Heart left ventricle (tissue), 16 donors: ENCODE data around the gene ISG20. TPM values are rescaled to one million over a fixed set of nuclear protein-coding genes. Genes with fewer than 3 reads are reported as not detected.
"Not testable (repeated sequence)": the region's sequence is repeated elsewhere in the genome, so short reads cannot be mapped to it uniquely, and the experiment has no call there.

ENCODE experiments used
- ATAC-seq, 4 donors: fragments of 200-7000 bp; cut with Tn5 transposase; one replicate each; pipeline ENCODE4 v1.9.1; 2020 to 2022; ENCODE audit warnings: moderate library complexity in 4 of 4, mild to moderate bottlenecking in 3 of 4, moderate number of reproducible peaks in 1 of 4
- DNase-seq, 5 donors: peaks; one replicate each; pipeline ENCODE4 v3.0.0-alpha.2; 2020
- H3K27ac ChIP-seq, 12 donors: fragments of 200-600 bp; sonication (generic) in 4 of 12; one replicate each; pipeline versions ENCODE4 v1.5.0 to v1.8.0; 2016 to 2022; ENCODE audit warnings: mild to moderate bottlenecking in 2 of 12
- H3K27me3 ChIP-seq, 9 donors: fragments of 200-600 bp; sonication (generic) in 2 of 9; one replicate each; pipeline versions ENCODE4 v1.5.1 to v1.8.0; 2016 to 2022; ENCODE audit warnings: mild to moderate bottlenecking in 3 of 9
- H3K36me3 ChIP-seq, 9 donors: fragments of 200-600 bp; sonication (generic) in 2 of 9; one replicate each; pipeline versions ENCODE4 v1.5.0 to v1.8.0; 2018 to 2022; ENCODE audit warnings: mild to moderate bottlenecking in 2 of 9
- H3K4me1 ChIP-seq, 12 donors: fragments of 200-600 bp; sonication (generic) in 4 of 12; one replicate each; pipeline versions ENCODE4 v1.5.0 to v1.8.0; 2016 to 2022; ENCODE audit warnings: mild to moderate bottlenecking in 3 of 12
- H3K4me3 ChIP-seq, 12 donors: fragments of 200-600 bp; sonication (generic) in 4 of 12; one replicate each; pipeline versions ENCODE4 v1.5.0 to v1.8.0; 2017 to 2022; ENCODE audit warnings: mild to moderate bottlenecking in 9 of 12, moderate library complexity in 4 of 12
- H3K9me3 ChIP-seq, 12 donors: fragments of 200-600 bp; sonication (generic) in 4 of 12; one replicate each; pipeline versions ENCODE4 v1.5.0 to v1.8.0; 2016 to 2022; ENCODE audit warnings: mild to moderate bottlenecking in 1 of 12
- POLR2A ChIP-seq, 2 donors: fragments of 450-650 bp; IDR thresholded peaks; one replicate each; pipeline ENCODE4 v1.6.1; 2017; ENCODE audit warnings: antibody characterized with exemption in 2 of 2, mild to moderate bottlenecking in 2 of 2, moderate library complexity in 2 of 2
- WGBS, 4 donors: extraction: QIAGEN DNeasy Blood & Tissue Kit in 2 of 4; methylation state at CpG; one replicate each; pipeline versions ENCODE4 v1.1.5 to v1.1.7; 2013 to 2018; 5-methylcytosine and 5-hydroxymethylcytosine counted together
- intact Hi-C, 10 donors: fragments of 100-400 bp; cut with DNase I; formaldehyde crosslinking; loops; one replicate each; pipeline versions ENCODE4 v1.11.1 to v1.14.2; 2022
- polyA plus RNA-seq, 2 donors: library from polyadenylated mRNA; stranded (reverse); fragments of 200-250 nt; gene quantifications; one replicate each; pipeline ENCODE4 v1.2.3, GENCODE V29; 2013
- total RNA-seq, 9 donors: library from RNA; depleted of rRNA in 2 of 9; stranded (reverse); fragments of >200 nt in 2 of 9; fragmentation: NEBNext Ultra II Directional in 3 of 9; extraction: Animal tissue kit (Norgen Biotek cat#: 25700) in 3 of 9; gene quantifications; one replicate each; pipeline versions ENCODE4 v1.1.0 to v1.2.4, GENCODE V29; 2016 to 2023
- TF ChIP-seq, protein P1 (sequence below), 12 donors: fragments of 200-600 bp; sonication (generic) in 4 of 12; IDR thresholded peaks; one replicate each; pipeline versions ENCODE4 v1.5.0 to v1.8.0; 2018 to 2022; ENCODE audit warnings: antibody characterized with exemption in 12 of 12, mild to moderate bottlenecking in 5 of 12
- donor health status: ischemic (EF 13 %, LVEDD 7.1; RV severe dilation, severe dysfunction).
- donor health status: healthy with polysubstance abuse.
- donor health status: DM: no; HTN: yes; CAD: no.
- donor health status: DM: no; HTN: no; CAD: no.
- donor health status: ischemic (EF 25% LVEDD 6.9; RV normal size, moderate dysfunction).
- donor health status: ischemic (EF 25% LVEDD 5.7; RV mildly dilated, moderate dysfunction).
- donor health status: healthy.
- donor health status: DM: yes; HTN: yes; CAD: no.
- donor health status: ischemic (EF 35%, LVEDD 5.7; RV mildly dilated, moderate dysfunction).
- donor health status: nonischemic (EF 11% LVEDD 7.7; RV severe dilation, severe dysfunction).
- donor health status: DM: yes; HTN: yes; CAD: no.
- donor health status: PGD.
- donor health status: ischemic (EF 29% LVEDD 5.4; RV normal size, mild dysfunction).
- donor health status: nonischemic (EF 23%, LVEDD 6.1; RV moderate dilation, normal function).

Gene ISG20
- total and polyA plus RNA-seq, 11 donors, result 1.5 to 24.2 (median 4.9) TPM

DNA sequence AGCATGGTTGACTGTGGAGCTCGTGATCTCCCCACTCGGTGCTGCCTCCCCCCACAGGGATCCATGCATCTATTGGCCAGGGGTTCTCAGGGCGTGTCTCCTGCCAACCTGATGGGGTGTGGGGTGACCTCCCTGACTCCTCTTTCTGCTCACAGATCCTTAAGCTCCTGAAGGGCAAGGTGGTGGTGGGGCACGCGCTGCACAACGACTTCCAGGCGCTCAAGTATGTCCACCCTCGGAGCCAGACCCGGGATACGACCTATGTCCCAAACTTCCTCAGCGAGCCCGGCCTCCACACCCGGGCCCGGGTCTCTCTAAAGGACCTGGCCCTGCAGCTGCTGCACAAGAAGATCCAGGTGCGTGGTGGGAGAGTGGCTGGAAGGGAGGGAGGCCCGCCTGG lies 9.7 kb upstream of the ISG20 start:
- 88 to 97% (median 93%) methylated on average over 15 to 16 of the region's 16 CpGs for WGBS, 4 donors
- H3K27ac ChIP-seq, result no peak overlapping the region
- TF ChIP-seq POLR2A (IDR thresholded peaks at IDR 0.05), result no peak
- TF ChIP-seq, protein P1, sequence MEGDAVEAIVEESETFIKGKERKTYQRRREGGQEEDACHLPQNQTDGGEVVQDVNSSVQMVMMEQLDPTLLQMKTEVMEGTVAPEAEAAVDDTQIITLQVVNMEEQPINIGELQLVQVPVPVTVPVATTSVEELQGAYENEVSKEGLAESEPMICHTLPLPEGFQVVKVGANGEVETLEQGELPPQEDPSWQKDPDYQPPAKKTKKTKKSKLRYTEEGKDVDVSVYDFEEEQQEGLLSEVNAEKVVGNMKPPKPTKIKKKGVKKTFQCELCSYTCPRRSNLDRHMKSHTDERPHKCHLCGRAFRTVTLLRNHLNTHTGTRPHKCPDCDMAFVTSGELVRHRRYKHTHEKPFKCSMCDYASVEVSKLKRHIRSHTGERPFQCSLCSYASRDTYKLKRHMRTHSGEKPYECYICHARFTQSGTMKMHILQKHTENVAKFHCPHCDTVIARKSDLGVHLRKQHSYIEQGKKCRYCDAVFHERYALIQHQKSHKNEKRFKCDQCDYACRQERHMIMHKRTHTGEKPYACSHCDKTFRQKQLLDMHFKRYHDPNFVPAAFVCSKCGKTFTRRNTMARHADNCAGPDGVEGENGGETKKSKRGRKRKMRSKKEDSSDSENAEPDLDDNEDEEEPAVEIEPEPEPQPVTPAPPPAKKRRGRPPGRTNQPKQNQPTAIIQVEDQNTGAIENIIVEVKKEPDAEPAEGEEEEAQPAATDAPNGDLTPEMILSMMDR (IDR thresholded peaks at IDR 0.05), result no peak
- no peak overlapping the region for H3K4me3 ChIP-seq
- intact Hi-C loops, result loop anchor here in 2 of 10 donors (5.0 to 10.0 kb wide), 5 partner anchors 33 to 386 kb away; partner anchors contain the start of gene HAPLN3 (in 1 of the 2)
- no peak for ATAC-seq
- H3K9me3 ChIP-seq, result no peaks in the 10 kb centered on the region
- no peaks in the 10 kb centered on the region for H3K27me3 ChIP-seq
- no peak for DNase-seq
- H3K4me1 ChIP-seq, result peaks cover 0 to 75% (median 9%) of the 10 kb centered on the region in 12 donors
- H3K36me3 ChIP-seq, result peaks cover 0 to 82% (median 57%) of the 10 kb centered on the region in 9 donors

DNA sequence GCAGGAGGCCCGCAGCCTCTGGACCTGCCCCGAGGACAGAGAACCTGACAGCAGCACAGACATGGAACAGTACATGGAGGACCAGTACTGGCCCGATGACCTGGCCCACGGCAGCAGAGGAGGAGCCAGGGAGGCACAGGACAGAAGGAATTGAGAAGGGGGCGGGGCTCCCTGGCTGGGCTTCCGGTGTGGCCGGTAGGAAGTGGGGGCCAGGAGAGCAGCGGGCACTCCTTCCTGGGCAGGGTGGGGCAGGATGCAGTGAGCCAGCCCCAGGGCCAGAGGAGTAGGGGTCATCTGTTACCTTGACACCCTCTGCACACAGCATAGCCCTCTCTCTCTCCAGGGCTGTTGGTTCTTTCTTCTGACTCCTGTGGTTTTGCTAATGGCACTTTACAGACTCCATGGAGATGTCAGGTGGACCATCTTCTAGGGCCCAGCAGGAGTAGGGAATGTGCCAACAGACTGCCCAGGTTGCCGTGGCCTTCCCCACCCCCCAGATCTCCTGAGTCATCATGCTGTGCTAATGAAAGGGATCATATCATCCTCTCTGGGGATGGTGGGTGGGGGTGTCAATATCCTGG lies 8.6 kb upstream of the ISG20 start:
- ATAC-seq (peak in 3 of 4 donors; percentile 17 to 77 (median 54)), DNase-seq (peak in 1 of 5 donors; percentile 41)
- Histone ChIP-seq H3K9me3 (no peaks in the 10 kb centered on the region), H3K4me3 (no peak overlapping the region), H3K27me3 (no peaks in the 10 kb centered on the region), H3K36me3 (peaks cover 0 to 78% (median 58%) of the 10 kb centered on the region in 9 donors), H3K4me1 (peaks cover 0 to 74% (median 3%) of the 10 kb centered on the region in 12 donors), H3K27ac (peak overlapping the region in 2 of 12 donors; percentile 43 to 53)
- intact Hi-C loops, result no loop called here
- TF ChIP-seq, protein P1 (IDR thresholded peaks at IDR 0.05), result no peak
- no peak for TF ChIP-seq POLR2A (IDR thresholded peaks at IDR 0.05)
- 45 to 66% (median 60%) methylated on average over 7 to 9 of the region's 9 CpGs for WGBS, 4 donors

DNA sequence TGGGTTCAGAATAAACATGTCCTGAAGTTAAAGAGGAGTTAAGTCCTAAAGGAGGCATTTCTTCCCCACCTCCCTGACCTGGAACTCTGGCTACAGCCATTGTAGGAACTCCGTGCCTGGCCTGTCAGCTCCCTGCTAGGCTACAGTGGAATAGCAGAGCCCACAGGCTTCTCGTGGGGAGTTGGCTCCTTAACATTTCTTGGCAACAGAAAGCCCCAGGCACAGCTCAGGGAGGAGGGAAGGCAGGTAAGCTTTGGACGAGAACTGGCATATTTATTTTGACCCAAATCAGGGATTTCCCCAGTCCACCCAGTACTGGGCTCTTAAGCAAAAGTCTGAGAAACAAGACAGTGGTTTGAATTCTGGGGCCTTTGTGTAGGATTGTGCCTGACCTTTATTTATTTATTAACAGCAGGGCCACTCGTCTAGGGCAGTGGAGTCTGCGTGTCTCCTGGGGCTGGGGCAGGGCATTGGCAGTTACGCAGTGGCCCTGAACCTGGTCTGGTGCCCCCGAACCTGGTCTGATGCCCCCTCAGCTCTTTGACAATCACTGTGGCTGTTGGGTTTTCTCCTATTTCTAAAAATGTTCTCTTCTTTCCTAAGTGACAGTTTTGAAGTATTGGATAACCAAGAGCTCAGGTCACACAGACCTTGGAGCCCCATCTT lies 7.9 kb upstream of the ISG20 start:
- intact Hi-C loops, result no loop called here
- peaks cover 0 to 71% (median 59%) of the 10 kb centered on the region in 9 donors for H3K36me3 ChIP-seq
- peaks cover 0 to 73% (median 3%) of the 10 kb centered on the region in 12 donors for H3K4me1 ChIP-seq
- TF ChIP-seq POLR2A (IDR thresholded peaks at IDR 0.05), result no peak
- TF ChIP-seq, protein P1 (IDR thresholded peaks at IDR 0.05), result no peak
- H3K27me3 ChIP-seq, result no peaks in the 10 kb centered on the region
- no peaks in the 10 kb centered on the region for H3K9me3 ChIP-seq
- no peak overlapping the region for H3K4me3 ChIP-seq
- peak overlapping the region in 1 of 12 donors; percentile 53 for H3K27ac ChIP-seq
- DNase-seq (no peak), ATAC-seq (no peak)
- 70 to 89% (median 86%) methylated on average over 7 of the region's 7 CpGs for WGBS, 4 donors

DNA sequence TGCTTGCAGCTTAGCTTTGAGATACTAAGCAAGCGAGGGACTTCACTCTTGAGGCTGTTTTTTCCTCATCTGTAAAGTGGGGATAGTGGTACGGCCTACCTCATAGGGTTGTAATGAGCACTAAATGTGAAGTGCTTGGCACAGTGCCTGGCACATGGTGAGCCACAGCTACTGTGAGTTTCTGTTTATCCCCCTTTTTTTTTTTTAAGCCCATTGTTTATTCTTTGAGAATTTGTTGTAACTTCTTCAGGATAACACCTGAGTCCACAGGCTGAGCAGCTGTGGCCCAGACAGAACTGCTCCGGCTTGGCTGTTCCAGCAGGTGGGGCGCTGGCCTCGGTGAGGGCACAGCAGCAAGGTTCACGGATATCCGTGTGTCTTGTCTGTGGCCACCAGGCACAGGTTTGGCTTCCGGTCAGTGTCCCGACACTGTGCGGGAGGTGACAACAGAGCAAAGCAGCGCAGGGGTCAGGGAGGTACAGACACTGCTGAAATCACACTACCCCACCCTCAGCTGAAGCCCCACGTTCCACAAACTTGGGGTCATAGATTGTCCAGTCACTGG lies 7.3 kb upstream of the ISG20 start:
- H3K27me3 ChIP-seq, result no peaks in the 10 kb centered on the region
- H3K4me1 ChIP-seq, result peaks cover 0 to 67% (median 3%) of the 10 kb centered on the region in 12 donors
- H3K4me3 ChIP-seq, result no peak overlapping the region
- H3K36me3 ChIP-seq, result peaks cover 0 to 64% (median 54%) of the 10 kb centered on the region in 9 donors
- H3K27ac ChIP-seq, result peak overlapping the region in 1 of 12 donors; percentile 9
- ATAC-seq (no peak), DNase-seq (no peak)
- H3K9me3 ChIP-seq, result no peaks in the 10 kb centered on the region
- no peak for TF ChIP-seq POLR2A (IDR thresholded peaks at IDR 0.05)
- intact Hi-C loops, result no loop called here
- 93 to 99% (median 94%) methylated on average over 12 of the region's 12 CpGs for WGBS, 4 donors

DNA sequence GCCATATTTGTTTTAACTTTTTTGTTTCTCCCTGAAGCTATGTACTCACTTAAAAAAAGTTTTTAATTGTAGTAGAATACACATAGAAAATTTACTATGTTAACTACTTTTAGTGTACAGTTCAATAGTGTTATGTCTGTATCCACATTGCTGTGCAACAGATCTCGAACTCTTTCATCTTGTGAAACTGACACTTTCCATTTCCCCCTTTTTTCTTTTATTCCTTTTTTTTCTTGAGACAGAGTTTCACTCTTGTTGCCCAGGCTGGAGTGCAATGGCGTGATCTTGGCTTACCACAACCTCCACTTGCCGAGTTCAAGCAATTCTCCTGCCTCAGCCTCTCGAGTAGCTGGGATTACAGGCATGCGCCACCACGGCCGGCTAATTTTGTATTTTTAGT lies 6.0 kb upstream of the ISG20 start:
- H3K36me3 ChIP-seq, result peaks cover 0 to 52% (median 41%) of the 10 kb centered on the region in 9 donors
- H3K9me3 ChIP-seq, H3K27ac ChIP-seq, ATAC-seq, H3K4me3 ChIP-seq, DNase-seq, intact Hi-C loops, H3K27me3 ChIP-seq: not testable (repeated sequence)
- H3K4me1 ChIP-seq, result peaks cover 0 to 61% (median 0%) of the 10 kb centered on the region in 12 donors
- WGBS, 4 donors, result 84 to 93% (median 88%) methylated on average over 7 of the region's 7 CpGs
